ENCODE data around the gene DCLK1.
"Not testable (repeated sequence)": the region's sequence is repeated elsewhere in the genome, so short reads cannot be mapped to it uniquely, and the experiment has no call there.

Gene DCLK1

DNA sequence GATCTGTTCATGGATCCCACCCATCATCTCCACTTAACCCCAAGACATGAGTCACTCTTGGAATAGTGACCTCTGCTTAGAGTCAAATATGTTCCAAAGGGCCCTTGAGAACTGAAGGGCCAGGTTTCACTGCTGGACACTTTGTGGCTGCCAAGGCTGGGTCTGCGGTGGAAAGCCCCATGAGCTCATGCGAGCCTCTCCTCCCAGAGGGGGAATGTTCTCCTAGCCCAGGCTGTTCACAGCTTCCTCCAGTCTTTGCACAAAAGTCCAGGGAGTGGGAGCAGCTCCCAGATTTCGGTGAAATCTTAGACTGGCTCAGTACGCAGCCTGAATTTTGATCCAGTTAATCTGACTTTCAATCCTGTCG lies 732 bp upstream of the DCLK1 start:
- no peak for DNase-seq (ENCODE audit: low spot score)

DNA sequence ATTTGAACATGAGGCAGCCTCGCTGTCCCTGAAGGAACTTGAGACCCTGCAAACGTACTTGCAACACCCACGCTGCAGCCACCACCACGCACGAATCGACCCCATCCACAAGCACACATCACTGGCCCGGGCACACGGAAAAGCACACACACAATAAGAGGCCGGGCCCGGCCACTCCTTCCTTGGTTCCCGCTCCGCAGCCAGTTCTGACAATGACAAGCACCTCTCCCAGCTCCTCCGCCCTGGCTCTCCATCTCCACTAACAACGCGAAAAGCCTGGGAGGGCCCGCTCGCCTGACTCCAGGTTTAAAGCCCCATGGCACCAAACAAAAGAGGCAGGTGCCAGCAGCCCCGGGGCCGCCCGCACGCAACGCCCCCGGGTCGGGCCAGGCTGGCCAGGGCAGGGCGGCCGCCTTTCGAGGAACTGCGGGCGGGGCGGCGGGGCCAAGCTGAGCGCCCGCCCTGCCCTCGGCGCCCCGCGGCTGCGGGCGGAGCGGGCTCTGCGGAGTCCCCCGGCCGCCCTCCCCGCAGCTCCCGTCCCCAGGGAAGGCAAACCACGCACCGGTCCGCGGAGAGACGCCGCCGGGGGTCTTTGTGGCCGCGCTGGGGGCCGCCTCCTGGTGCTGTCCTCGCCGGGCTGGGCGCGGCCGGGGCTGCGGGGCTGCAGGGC lies 495 bp downstream of the DCLK1 start:
- peak; percentile 25 for DNase-seq (ENCODE audit: low spot score)

DNA sequence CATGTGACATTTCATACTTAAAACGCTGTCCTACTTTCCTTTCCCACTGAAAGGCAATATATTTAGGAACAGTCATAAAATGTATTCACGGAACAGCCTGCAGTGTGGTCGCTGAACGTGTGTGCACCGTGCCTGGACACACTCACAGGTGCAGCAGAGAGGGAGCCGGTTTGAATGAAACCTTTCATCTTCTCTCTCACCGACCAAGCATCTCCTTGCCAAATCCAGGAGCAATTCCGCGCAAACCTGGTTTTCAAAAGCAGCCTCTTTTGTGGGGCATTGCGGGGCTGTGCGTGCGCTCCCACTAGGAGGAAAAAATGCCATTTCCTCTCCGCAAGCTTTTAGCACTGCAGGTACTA lies 1.0 kb downstream of the DCLK1 start:
- no peak for DNase-seq (ENCODE audit: low spot score)

DNA sequence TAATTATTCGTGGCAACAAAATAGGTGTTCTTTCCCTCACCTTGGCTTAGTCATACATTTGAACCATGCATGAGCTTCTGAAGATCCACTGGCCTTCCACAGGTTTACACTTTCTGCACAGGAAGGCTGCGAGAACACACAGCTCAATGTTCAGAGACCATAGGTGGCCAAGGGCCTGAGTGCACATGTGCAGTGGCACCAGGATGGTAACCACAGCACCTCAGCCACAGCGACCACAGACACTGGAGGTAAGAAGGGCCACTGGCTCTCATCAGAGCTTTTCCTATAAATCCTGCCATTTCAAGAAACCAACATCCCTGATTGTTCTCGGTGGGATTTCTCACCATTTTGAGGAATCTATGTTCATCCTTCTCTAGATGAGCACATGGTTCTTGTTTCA lies 1.6 kb downstream of the DCLK1 start:
- no peak for DNase-seq (ENCODE audit: low spot score)

DNA sequence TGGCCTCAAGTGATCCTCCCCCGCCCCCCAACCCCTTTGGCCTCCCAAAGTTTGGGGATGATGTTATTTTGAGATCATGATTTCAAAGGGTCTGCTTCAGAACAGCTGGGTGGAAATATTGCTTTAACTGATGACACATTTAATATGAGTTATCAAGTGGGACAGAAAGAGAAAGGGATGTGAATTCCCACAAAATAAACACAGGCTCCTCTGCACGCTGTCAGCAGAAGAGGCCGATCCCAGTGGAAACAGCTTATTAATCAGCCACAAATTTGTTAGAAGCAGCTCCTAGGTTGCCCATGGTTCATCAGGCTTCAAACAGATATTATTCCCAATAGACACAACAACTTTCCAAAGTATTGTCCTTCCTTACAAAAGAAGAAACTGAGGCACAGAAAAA lies 4.7 kb downstream of the DCLK1 start:
- DNase-seq (ENCODE audit: low spot score), result no peak

DNA sequence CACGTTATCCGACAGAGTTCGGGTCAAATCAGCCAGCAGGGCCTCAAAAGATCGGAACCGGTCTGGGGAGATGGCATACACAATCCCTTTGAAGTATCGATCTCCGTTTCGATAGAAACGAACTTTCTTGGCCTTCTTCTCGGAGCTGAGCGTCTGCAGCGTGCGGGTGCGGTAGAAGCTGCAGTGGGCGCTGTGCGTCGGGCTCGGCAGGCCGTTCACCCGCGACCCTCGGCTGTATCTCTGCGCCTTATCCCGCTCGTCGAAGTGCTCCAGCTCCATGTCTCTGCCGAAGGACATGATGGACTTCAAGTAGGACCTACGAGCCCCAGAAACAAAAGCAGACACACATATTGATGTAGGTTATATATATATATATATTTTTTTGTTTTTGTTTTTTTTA lies 5.3 kb downstream of the DCLK1 start:
- no peak for DNase-seq (ENCODE audit: low spot score)

DNA sequence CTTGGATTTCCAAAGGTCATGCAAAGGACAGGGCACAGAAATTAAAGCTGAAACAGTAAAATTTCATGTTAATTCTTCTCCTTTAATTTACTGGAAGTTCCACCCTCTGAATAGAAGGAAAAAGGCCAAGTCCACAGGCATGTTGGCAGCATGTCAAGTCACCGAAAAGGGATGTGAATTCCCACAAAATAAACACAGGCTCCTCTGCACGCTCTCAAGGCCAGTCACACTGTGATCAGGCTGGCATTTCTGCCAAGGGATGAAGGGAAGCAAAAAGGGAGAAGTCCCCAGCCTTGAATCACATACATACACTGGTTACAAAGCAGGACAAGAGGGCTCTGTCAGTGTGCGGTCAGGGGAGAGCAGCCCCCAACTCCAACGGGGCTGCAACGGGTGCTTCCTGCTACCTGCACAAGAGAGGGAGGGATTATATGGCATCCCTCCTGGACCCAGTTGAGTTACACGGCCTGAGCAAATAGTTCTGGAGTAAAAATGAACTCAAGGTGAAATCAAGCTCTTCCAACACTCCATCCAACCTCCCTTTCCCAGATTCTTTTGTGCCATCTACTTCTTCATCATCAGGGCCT lies 6.9 kb downstream of the DCLK1 start:
- DNase-seq (ENCODE audit: low spot score), result peak; percentile 62

DNA sequence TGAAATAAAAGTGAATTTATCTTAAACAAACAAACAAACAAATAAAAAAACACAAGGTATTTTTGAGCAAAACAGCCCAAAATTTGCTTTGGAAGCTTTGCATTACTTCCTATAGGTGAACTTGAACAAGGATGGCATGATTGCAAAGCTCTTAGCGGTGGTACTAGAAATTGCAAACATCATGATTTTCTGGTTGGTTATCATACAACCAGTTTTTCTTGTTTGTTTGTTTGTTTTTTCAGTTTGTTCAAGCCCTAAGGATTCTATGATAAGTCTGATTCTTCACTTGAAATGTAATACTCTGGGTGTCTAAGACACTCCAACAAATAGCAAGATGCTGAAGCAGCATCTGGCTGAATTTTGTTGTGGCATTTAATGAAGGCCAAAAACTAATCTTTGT lies 15.9 kb downstream of the DCLK1 start:
- DNase-seq (ENCODE audit: low spot score), result no peak

DNA sequence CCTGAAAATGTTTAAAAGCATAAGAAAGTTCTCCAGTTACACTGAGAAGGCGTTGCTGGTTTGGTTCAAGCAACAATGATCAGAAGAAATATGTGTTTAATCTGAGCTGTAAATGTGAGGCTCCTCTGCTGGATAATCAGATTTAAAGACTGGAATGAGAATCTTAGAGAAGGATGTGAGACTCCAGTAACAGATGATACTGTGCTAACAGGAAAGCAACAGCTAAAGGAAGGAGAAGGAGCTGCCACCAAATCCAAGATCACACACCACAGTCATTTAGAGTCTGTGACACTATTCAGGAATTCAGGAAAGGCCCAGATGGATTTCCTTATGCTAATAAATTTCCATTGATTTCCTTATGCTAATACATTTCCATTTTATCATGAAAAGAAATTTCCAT lies 16.9 kb downstream of the DCLK1 start:
- DNase-seq (ENCODE audit: low spot score), result no peak

DNA sequence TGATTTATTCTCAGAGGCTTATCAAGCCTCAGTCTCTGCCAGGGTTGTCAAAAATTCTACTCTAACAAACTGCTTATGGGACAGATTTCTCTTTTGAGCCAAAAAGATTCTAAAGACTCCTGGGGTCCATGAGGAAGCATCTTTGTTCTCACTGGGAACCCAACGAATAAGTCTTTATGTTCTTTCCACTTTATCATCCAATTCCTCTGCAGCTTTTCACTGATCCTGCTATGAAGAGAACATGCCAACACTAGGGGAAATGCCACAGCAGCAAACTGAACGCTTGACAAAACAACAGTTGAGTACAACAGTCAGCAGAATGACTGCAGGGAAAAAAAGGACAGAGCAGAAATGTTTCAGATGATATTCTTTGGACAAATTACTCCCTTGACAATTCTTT lies 22.2 kb downstream of the DCLK1 start:
- no peak for DNase-seq (ENCODE audit: low spot score)

DNA sequence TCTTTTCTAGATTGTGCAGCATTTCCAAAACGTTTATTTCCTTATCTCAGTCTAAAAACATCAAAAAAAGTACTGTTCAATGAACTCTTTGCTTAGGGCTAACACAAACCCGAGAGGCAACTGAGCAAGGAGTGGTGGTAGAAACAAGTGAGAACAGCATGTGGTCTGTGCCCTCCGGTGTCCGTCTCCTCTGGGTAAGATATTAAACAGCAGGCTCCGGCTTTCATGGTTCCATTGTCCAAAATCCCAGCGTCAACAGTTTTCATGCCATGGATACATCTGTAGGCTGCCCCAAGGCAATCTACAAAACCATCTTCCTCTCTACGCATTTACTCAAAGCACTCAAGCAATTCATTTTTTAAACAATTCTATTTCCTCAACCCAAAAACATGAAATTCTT lies 22.8 kb downstream of the DCLK1 start:
- DNase-seq (ENCODE audit: low spot score), result no peak

DNA sequence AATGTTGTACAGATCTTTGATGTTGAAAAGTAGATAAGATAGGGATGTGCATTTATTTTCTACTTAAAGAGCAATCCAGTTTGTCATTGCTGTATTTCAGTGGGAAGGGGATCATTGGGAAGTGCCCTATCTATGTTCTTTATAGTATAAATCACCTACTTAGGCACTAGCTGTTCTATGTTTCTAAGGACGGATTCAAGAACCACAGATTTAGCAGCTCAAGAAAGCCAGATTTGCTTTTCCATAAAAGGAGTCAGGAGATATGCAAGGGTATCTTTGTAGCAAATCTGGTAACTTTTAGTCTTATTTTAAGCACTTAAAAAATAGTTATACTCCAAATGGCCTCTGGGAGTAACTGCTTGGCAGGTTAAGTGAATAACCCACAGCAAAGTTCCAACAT lies 23.7 kb downstream of the DCLK1 start:
- no peak for DNase-seq (ENCODE audit: low spot score)

DNA sequence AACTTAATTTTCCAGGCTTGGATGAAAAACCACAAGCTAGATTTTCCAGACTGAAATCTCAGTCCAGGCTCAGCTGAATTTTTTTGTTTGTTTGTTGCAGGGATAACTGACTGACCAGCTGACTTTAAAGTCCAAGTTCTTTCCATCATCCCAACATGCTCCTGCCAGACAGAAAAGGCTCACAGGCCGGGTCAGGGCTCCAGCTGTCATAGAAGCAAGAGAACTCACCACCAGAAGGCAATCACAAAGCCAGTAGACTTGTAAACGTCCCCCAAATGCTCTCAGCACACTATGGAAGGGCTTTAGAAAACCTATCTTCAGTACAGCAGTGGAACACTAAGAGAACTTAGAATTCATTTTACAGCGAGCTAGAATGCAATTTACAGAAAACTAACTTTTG lies 25.5 kb downstream of the DCLK1 start:
- DNase-seq (ENCODE audit: low spot score), result no peak

DNA sequence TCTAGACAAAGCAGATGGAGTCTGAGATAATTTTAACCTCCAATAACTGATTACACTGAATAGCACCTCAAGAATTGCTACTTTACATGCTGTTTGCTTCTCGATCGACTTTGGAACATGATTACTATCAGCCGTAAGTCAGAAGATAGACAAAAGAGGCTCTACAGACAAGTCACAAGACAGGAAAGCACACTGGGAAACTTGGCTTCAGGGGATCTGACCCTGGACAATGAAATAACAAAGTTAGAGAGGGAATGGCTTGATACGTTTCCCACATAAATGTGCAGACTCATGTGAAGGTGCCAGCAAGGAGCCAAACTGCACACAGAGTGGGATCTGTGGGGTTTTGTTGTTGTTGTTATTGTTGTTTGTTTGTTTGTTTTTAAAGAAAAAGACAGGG lies 28.5 kb downstream of the DCLK1 start:
- DNase-seq (ENCODE audit: low spot score), result no peak

DNA sequence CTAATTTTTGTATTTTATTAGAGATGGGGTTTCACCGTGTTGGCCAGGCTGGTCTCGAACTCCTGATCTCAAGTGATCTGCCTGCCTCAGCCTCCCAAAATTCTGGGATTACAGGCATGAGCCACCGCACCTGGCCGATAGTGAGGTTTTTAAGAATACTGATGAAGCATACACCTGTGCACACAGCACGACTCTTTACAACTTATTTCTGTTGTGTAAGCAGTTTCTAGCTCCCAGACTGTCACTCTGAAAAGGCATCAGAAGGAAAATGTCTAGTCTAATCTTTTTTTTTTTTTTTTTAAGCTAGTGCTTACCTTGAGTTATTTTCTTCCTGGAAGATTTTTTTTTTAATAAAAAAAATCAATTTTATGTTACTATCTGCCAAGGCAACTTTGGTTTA lies 29.3 kb downstream of the DCLK1 start:
- not testable (repeated sequence) for DNase-seq (ENCODE audit: low spot score)

DNA sequence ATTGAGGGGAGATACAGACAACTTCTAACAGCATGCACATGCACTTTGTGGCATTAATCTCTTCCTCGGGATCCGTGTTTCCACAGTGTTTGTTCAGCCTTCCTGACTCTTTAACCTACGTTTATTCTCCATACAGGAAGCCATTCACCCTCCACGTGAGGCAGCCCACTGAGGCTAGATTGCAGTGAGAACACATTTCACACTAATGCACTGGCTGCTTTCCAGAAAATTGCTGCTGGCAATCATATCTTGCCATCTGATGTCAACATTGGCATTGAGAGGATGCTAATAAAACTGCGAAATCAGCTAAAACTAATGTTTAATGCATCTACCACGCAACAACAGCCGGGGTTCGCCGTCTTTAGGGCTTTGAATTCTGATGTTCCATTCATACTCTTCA lies 30.0 kb downstream of the DCLK1 start:
- no peak for DNase-seq (ENCODE audit: low spot score)

DNA sequence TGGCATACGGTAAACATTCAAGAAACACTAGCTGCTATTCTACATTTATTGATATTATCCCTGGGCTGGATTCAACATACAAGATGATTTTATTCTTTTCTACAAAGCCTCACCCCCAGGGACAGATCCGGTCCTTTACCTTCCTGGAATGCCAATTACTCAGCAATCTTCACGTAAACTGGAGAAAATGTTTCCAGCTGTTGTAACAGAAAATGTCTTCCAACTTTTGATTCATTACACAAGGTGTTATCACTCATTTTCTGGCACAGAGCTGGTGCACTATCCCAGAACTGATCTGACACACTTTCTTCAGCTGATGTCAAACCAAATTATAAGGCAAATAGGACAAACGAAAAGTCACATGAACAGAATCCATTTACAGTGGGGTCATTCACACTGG lies 33.1 kb downstream of the DCLK1 start:
- DNase-seq (ENCODE audit: low spot score), result no peak

DNA sequence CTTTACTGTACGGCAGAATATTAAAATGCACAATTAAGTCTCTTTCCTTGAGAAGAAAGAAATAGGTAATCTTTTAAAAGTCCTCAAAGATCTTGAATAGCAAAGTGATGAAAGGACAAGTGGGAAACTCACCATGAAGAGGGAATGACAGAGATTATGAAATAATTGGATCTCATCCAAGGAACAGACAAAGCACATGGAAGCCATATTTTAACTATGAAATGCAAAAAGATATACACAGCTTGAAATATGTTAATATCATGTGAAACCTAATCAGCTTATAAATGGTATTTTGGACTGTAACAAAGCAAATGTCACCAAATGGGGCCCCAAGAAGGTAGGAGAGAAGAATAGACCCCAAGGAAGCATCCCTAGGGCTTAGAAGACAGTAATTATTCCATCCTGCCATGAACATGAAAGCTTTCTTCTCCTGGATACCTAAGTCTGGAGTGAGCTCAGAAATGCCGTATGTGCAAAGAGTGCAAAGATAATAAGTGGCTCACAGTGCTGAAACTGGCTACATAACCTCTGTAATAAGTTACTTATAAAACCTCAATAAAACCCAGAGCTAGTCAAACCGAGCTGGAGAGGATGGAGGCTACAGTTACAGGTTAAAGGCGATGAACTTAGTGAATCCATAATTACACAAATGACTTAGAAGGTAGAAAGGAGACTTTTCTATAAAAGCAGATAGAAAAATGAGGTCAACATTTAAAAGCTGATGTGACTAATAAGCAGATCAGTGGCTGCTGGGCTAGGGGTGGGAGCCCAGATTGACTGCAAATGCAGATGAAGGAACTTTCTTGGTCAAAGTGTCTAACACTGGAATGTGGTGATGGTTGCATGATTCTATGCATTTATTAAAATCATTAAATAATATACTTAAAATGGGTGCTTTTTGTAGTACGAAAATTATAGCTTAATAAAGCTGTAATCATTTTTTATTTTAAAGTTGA lies 34.4 kb downstream of the DCLK1 start:
- no peak for DNase-seq (ENCODE audit: low spot score)

DNA sequence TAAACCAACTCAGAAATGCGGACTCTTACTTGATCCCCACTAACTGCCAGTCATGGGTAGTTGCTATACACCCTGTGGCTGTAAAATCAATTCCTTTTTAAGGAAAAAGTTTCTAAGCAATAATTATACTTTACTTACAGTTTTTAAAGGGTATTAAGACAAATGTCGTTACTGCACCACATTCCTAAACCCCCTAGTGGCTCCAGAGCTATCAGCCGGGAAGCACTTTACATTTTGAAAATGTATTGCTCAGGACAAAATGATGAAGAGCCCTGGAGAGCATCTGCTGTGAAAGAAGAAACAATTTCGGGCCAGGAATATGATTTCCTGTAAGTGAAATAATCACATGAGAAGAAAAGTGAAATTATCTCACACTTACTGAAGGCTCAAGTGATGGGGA lies 36.7 kb downstream of the DCLK1 start:
- no peak for DNase-seq (ENCODE audit: low spot score)

DNA sequence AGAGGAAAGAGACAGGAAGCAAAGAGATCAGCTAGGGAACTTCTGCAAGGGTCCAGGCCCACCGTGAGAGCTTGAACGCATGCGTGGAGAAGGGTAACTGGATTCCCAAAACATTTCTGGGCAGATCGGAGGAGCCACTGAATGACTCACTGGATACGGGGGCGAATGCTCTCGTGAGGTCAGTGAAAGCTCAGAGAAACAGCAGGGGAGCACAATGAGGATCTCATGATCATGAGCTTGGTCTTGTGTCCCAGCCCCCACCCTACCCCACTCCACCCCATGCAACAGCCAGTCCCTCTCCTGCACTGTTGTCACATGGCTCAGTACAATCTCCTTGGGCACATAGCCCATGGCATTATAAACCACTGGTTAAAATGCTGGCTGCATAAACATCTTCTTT lies 40.6 kb downstream of the DCLK1 start:
- DNase-seq (ENCODE audit: low spot score), result peak; percentile 17

DNA sequence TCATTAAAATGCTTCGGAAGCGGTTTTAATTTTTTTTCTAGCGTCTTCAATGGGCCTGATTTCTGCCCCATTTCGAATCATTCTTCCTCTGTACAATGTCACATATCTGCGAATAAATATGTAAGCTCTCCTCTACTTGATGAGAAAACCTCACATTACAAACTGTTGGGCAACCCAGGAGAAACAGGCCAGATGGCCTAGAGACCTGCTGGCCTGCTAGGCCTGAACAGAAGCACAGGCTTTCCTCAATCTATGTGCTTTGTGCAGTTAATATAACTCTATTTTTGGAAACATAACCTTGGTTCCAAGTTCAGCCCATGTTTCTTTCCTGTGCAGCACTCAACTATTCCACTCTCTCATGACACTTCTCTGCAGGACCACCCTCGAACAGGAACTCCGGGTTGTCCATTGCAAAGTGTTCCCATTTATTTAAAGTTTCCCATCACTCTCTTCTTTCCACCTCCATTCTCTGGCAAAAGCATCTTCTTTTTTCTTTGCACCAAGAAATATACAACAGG lies 42.0 kb downstream of the DCLK1 start:
- no peak for DNase-seq (ENCODE audit: low spot score)

DNA sequence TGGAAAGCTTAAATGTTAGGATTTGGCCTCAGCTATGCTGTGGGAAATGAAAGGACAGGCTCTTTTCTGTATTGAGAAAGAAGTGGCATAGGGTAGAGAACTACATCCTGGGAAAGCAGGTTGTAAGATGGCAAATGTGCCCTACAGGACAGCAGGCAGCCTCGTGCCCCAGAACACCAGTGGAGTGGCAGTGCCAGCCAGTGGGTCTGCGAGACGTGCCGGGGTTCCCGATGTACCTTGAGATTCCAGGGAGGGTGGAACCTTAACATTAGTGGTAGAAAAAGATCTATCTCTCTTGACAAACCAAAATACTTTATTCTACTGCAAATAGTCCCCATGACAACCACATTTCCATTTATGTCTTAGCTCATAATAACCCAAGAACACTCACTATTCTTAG lies 42.7 kb downstream of the DCLK1 start:
- no peak for DNase-seq (ENCODE audit: low spot score)

DNA sequence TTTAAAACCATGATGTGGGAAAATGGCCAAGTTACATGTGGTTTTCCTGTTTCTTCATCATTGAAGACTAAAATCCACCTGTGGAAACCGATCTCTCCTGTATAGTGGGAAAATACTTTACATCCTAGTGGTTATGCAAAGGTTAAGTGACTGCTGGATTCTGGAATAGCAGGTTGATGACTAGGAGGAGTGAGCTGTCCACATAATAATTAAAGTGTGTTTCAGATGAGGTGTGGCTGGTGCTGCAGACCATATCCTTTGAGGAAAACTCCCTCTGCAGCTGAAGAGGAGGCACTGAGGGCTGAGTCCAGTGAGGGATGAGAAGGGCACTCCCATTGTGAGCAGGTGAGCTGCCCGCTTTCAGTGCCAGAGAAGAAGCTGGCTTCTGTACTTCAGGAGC lies 43.2 kb downstream of the DCLK1 start:
- no peak for DNase-seq (ENCODE audit: low spot score)
